Choroid plexus epithelial cell (primary cell): ENCODE data around the gene NPTXR.

Experiments used
- DNase-seq: peaks from one replicate; pipeline ENCODE4 v3.0.0-alpha.2; 2010; ENCODE audit warnings: low read depth
- H3K4me3 ChIP-seq: 2 replicates; pipeline ENCODE4 v1.5.1; 2011; ENCODE audit warnings: low read depth, mild to moderate bottlenecking, control low read depth, low read length, moderate library complexity
- TF ChIP-seq, protein P1 (sequence below): conservative IDR thresholded peaks from 2 replicates; pipeline ENCODE4 v1.5.1; 2011; ENCODE audit warnings: low read depth, mild to moderate bottlenecking, control low read depth, inconsistent platforms, low read length, moderate library complexity

The NPTXR gene

DNA sequence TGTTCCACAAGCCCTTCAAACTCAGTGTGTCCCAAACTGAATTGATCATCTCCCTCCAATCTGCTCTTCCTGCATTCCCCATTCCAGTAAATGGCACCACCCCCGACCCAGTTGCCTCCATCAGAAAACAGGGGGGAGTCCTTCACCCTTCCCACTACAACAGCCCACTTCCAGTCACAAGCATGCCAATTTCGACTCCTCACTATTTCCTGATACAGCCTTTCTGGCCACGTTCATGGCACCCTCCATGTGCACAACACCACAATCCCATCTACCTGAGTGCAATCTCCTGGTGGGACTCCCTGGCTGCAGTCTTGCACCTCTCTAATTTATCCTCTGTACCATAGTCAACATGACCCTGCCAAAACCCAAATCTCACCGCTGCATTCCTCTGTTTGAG is 48.3 kb downstream of the NPTXR start:
- no peak for DNase-seq
- TF ChIP-seq, protein P1, sequence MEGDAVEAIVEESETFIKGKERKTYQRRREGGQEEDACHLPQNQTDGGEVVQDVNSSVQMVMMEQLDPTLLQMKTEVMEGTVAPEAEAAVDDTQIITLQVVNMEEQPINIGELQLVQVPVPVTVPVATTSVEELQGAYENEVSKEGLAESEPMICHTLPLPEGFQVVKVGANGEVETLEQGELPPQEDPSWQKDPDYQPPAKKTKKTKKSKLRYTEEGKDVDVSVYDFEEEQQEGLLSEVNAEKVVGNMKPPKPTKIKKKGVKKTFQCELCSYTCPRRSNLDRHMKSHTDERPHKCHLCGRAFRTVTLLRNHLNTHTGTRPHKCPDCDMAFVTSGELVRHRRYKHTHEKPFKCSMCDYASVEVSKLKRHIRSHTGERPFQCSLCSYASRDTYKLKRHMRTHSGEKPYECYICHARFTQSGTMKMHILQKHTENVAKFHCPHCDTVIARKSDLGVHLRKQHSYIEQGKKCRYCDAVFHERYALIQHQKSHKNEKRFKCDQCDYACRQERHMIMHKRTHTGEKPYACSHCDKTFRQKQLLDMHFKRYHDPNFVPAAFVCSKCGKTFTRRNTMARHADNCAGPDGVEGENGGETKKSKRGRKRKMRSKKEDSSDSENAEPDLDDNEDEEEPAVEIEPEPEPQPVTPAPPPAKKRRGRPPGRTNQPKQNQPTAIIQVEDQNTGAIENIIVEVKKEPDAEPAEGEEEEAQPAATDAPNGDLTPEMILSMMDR = no peak
- H3K4me3 ChIP-seq = no peak overlapping the region

DNA sequence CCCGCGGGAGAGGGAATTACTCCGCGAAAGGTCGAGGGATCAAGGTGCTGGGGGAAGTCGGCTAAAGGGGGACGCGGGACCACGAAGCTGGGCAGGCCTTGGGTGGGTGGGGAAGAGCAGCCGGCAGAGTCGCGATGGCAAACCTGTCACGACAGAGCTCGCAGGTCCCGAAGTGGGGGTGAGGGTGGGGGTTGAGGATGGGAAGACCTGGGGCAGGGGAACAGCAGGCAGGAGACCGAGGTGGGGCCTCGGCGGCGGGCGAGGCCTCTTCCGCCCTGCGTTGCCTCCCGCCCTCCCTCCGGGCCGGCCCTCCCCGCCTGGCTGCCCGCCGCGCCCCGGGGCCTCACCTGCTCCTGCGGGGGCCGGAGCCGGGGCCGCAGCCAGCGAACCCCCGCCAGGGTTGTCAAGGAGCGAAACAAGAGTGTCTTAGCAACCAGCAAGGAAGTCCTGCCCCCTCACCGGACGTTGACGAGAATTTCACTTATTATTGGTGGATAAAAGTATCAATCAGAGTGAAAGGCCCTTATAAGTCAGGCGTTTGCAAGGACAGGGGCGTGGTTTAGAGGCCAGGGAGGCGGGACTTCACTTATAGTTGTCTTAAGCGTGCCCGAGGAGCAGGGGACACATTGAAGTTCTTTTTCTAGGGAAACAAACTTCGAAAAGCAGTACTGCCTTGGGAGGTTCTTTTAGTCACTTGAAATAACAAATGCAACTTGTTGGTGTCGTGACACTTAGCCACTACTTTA is 49.9 kb downstream of the NPTXR start, which contains the start of gene DNAL4:
Gene DNAL4, minus strand, starts transcription at position 423 of the 746 bp plus-strand sequence. CDS start 11,412 bp downstream, outside the sequence.
- peak; percentile 99 for DNase-seq
- peak within 1 kb of the TSS; percentile 65 for H3K4me3 ChIP-seq
- TF ChIP-seq, protein P1 = no peak

DNA sequence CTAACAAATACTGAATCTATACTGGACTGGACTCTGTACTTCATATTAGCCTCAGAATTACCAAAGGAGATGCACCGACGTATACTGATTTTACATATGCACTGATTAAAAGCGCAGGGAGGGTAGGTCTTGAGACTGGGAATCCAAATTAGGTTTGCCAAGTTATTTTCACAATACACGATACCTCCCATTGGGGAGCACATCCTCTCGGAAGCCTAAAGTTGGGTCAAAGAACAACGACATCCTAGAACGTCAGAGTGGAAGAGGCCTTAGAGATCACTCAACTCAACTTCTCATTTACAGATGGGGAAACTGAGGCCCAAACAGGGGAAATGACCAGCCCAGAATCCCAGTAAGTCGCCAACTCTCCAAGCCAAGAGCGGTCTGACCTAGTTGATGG is 50.5 kb downstream of the NPTXR start:
- peak overlapping the region; percentile 65 for H3K4me3 ChIP-seq
- no peak for DNase-seq
- TF ChIP-seq, protein P1 = no peak

DNA sequence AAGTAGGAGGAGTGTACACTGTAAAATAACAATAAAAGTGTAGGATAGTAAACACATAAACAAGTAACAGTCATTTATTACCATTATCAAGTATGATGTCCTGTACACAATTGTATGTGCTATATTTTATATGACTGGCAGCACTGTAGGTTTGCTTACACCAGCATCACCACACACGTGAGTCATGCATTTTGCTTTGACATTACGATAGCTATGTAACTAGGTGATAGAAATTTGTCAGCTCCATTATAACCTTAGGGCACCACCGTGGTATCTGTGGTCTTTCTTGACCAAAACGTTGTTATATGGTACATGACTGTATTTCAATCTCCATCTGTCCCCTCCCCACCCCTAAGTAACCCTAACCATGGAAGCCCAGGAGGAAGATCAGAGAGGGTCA is 51.0 kb downstream of the NPTXR start:
- peak overlapping the region; percentile 65 for H3K4me3 ChIP-seq
- DNase-seq = peak; percentile 34
- TF ChIP-seq, protein P1 = no peak

DNA sequence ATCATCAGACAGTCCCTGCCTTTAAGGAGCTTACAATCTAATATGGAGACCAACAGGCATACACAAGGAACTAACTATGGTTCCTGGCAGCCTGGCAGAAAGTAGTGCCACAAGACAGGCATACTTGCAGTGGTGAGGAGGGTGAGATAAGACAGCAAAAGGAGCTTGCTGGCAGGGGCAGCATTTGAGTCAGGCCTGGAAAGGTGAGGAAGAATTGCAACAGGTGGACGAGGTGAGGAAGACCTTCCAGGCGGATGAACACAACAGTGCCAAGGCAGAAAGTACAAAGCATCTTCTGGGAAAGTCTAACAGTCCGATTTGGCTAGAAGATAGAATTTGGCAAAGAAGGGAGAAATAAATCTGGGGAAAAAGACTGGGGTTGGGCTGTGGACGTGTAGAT is 54.2 kb downstream of the NPTXR start:
- H3K4me3 ChIP-seq = no peak overlapping the region
- TF ChIP-seq, protein P1 = no peak

DNA sequence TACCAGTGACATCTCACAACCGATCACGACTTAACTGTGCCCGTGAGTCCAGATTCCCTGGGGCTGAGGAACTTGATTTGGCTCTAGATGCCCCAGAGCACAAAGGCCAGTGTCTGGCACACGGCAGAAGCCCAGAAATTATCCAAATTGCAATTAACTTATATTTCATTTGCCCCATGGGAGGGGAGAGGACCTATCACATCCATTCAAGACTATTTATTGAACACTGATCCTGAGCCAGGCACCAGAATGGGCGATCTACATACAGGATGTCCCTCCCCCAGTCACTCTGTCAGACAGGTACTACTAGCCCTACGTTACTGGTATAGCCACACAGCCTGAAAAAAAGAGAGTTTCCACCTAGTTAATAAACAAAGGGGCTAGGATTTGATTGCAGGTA is 55.0 kb downstream of the NPTXR start:
- DNase-seq = no peak
- TF ChIP-seq, protein P1 = no peak
- H3K4me3 ChIP-seq = no peak overlapping the region

More for the DNA sequence above, 54.2 kb downstream of the NPTXR start:
- no peak for DNase-seq
